ENCODE results near the gene SORBS2. TPM values are rescaled to one million over a fixed set of nuclear protein-coding genes. Genes with fewer than 3 reads are reported as not detected.

SORBS2 gene
- total RNA-seq, 1 donor from 2014 or later: 94.2 TPM

GRCh38 chr4:185654965-185655554 lies 156.9 kb downstream of the SORBS2 start:
- TF ChIP-seq, protein P1, sequence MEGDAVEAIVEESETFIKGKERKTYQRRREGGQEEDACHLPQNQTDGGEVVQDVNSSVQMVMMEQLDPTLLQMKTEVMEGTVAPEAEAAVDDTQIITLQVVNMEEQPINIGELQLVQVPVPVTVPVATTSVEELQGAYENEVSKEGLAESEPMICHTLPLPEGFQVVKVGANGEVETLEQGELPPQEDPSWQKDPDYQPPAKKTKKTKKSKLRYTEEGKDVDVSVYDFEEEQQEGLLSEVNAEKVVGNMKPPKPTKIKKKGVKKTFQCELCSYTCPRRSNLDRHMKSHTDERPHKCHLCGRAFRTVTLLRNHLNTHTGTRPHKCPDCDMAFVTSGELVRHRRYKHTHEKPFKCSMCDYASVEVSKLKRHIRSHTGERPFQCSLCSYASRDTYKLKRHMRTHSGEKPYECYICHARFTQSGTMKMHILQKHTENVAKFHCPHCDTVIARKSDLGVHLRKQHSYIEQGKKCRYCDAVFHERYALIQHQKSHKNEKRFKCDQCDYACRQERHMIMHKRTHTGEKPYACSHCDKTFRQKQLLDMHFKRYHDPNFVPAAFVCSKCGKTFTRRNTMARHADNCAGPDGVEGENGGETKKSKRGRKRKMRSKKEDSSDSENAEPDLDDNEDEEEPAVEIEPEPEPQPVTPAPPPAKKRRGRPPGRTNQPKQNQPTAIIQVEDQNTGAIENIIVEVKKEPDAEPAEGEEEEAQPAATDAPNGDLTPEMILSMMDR (IDR thresholded peaks at IDR 0.05; ENCODE audit: unreplicated experiment): no peak
- H3K27ac Mint-ChIP-seq: no peak overlapping the region
- H3K4me1 Mint-ChIP-seq (ENCODE audit: low read depth): peaks cover 21% of the 10 kb centered on the region
- H3K27me3 Mint-ChIP-seq: no peaks in the 10 kb centered on the region
- no peaks in the 10 kb centered on the region for H3K9me3 Mint-ChIP-seq (ENCODE audit: low read depth)
- peaks cover 34% of the 10 kb centered on the region for H3K36me3 Mint-ChIP-seq (ENCODE audit: insufficient read depth)
- H3K4me3 Mint-ChIP-seq (ENCODE audit: low read depth): no peak overlapping the region
- DNase-seq (ENCODE audit: low spot score, unreplicated experiment): no peak

- Mint-ChIP-seq H3K36me3 (ENCODE audit: insufficient read depth) (peaks cover 33% of the 10 kb centered on the region), H3K4me1 (ENCODE audit: low read depth) (peaks cover 22% of the 10 kb centered on the region), H3K27ac (no peak overlapping the region), H3K27me3 (no peaks in the 10 kb centered on the region), H3K4me3 (ENCODE audit: low read depth) (no peak overlapping the region), H3K9me3 (ENCODE audit: low read depth) (no peaks in the 10 kb centered on the region)
- no peak for DNase-seq (ENCODE audit: low spot score, unreplicated experiment)
- TF ChIP-seq, protein P1 (IDR thresholded peaks at IDR 0.05; ENCODE audit: unreplicated experiment): no peak
These were observed 157.7 kb downstream of the SORBS2 start for GRCh38 chr4:185654311-185654710.

GRCh38 chr4:185651851-185652250 lies 160.1 kb downstream of the SORBS2 start:
- H3K4me3 Mint-ChIP-seq (ENCODE audit: low read depth): no peak overlapping the region
- H3K27ac Mint-ChIP-seq: peak overlapping the region; percentile 34
- no peaks in the 10 kb centered on the region for H3K9me3 Mint-ChIP-seq (ENCODE audit: low read depth)
- no peaks in the 10 kb centered on the region for H3K27me3 Mint-ChIP-seq
- peaks cover 35% of the 10 kb centered on the region for H3K36me3 Mint-ChIP-seq (ENCODE audit: insufficient read depth)
- DNase-seq (ENCODE audit: low spot score, unreplicated experiment): no peak
- TF ChIP-seq, protein P1 (IDR thresholded peaks at IDR 0.05; ENCODE audit: unreplicated experiment): no peak
- H3K4me1 Mint-ChIP-seq (ENCODE audit: low read depth): peaks cover 22% of the 10 kb centered on the region

DNA sequence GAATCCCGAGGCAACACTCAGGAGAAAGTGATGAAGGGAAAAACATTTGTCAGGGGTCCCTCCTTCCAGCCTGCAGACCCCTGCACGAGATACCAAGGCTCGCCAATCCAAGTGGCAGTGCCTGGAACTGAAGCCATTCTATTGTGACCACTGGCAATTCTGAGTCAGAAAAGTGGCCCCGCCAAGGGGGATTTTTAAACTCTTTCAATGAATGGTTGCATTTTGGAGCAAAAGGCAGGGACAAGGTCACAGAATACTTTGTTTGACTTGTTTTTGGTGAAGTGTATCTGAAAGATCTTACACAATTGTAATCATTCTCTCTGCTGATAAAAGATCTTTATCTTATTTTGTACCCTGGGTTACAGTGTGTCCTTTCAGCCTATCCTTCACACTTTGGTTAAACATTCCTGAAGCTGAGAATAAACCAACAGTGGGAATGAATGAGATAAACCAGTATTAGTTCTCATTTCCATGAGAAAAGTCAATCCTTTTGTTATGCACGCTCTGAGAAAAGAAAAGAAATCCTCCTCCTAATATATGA lies 160.8 kb downstream of the SORBS2 start:
- Mint-ChIP-seq H3K27me3 (no peaks in the 10 kb centered on the region), H3K36me3 (ENCODE audit: insufficient read depth) (peaks cover 32% of the 10 kb centered on the region), H3K27ac (peak overlapping the region; percentile 60), H3K4me1 (ENCODE audit: low read depth) (peaks cover 20% of the 10 kb centered on the region), H3K4me3 (ENCODE audit: low read depth) (no peak overlapping the region), H3K9me3 (ENCODE audit: low read depth) (no peaks in the 10 kb centered on the region)
- no peak for DNase-seq (ENCODE audit: low spot score, unreplicated experiment)
- TF ChIP-seq, protein P1 (IDR thresholded peaks at IDR 0.05; ENCODE audit: unreplicated experiment): no peak

DNA sequence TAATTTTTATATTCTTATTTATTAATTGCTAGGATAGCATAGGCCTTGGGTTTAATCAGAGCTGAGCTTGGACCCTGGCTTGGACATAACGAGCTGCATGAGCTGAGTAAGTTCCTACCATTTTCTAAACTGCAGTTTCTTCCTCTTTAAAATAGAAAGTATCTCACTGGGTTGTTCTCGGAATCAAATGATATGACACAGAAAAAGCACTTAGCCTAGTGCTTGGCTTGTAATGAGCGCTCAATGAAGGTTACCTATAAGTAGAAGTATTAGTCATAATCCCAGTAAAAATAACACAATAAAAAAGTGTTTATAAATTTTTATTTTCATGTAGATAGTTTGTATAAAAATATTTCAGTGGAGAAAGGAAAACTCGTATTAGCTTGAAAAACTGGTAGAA lies 163.4 kb downstream of the SORBS2 start:
- H3K36me3 Mint-ChIP-seq (ENCODE audit: insufficient read depth): peaks cover 48% of the 10 kb centered on the region
- H3K9me3 Mint-ChIP-seq (ENCODE audit: low read depth): no peaks in the 10 kb centered on the region
- TF ChIP-seq, protein P1 (IDR thresholded peaks at IDR 0.05; ENCODE audit: unreplicated experiment): no peak
- H3K4me3 Mint-ChIP-seq (ENCODE audit: low read depth): no peak overlapping the region
- DNase-seq (ENCODE audit: low spot score, unreplicated experiment): no peak
- H3K27ac Mint-ChIP-seq: no peak overlapping the region
- no peaks in the 10 kb centered on the region for H3K27me3 Mint-ChIP-seq
- H3K4me1 Mint-ChIP-seq (ENCODE audit: low read depth): peaks cover 19% of the 10 kb centered on the region

All from progenitor cell of endocrine pancreas (in vitro differentiated cells).